Measurements from ENCODE around the gene PIEZO2.

Gene PIEZO2

DNA sequence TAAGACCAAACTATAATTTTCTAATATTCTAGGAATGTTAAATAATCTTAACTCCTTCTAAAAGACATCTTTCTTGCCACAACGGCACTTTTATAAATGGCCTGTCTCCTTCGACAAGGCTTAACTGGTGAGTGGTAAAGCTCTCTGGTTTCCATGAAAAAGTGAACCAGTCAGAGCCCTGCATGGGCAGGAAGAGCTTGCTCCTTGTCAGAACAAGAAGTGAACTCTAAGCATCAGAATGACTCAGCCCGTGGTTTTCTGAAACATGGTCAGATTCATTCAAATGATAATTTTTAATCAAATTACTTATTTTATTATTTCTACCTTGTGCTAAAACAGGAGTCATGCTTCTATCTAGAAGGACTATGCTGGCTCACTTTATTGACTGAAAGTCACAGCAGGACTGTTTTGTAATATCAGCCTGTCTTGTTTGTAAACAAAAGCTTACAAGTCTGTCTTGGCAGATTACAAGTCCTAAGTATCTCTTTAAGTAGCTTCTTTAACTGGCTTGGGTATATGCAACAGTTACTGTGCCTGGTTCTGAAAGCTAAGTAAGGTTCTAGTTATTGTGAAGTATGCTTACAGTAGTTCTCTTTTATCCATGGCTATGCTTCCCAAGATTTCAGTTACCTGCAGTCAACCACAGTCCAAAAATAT lies 378.2 kb downstream of the PIEZO2 start:
- DNase-seq: no peak

GRCh38 chr18:10770264-10770663 lies 379.1 kb downstream of the PIEZO2 start:
- DNase-seq: no peak

GRCh38 chr18:10768221-10768620 lies 381.1 kb downstream of the PIEZO2 start:
- DNase-seq: no peak

DNA sequence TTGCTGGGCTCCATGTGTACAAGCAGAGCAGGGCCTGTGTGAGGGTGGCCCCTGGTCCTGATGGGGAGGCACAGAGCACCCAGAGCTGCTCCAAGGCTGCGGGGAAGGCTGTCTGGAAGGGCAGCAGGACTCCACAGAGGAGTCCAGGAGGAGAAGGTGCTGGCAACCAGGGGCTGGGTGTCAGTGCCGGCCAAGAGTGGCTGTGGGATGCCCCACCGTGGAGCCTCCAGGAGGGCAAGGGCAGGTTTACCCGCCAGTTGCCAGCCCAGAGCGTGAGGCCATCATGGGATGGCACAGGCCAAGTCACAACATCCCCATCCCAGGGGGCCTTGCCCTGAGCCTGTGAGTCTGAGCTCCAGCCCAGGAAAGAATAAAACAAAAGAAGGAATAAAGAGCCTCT lies 381.7 kb downstream of the PIEZO2 start:
- DNase-seq: no peak

DNA sequence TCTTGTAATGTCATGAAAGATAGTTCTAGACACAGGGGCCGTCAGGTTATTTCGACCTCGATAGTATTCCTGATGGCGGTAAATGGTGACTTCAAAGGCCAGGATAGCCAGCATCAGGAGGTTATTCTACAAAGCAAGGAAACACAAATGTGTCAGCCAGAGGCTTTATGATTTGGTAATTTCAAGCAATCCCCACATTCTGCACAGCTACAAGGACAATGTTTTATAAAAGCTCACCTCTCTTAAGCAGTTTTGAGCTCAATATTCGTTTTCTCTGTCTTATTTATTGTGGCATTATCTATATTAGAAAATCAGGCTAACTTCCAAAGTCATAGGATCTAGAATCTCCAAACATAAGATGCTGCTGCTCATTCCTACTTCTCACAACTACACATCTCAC lies 388.4 kb downstream of the PIEZO2 start:
- DNase-seq: no peak

DNA sequence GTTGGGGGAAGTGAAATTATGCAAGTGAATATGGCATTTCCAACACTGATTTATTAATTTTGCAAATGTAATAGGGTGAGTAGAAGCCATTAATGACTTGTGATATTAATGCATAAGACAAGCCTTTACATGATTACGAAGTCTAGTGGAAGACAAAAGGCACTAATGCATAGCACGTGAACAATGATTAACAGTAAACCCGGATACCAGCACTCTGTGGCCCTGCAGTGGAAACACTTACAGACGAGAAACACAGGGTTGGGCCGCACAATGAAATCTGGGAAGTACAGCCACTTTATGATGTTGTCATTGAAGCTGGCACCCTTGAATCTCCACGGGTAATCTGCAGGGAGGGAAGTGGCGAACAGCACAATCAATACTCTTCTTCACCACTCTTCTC lies 390.1 kb downstream of the PIEZO2 start:
- DNase-seq: no peak

DNA sequence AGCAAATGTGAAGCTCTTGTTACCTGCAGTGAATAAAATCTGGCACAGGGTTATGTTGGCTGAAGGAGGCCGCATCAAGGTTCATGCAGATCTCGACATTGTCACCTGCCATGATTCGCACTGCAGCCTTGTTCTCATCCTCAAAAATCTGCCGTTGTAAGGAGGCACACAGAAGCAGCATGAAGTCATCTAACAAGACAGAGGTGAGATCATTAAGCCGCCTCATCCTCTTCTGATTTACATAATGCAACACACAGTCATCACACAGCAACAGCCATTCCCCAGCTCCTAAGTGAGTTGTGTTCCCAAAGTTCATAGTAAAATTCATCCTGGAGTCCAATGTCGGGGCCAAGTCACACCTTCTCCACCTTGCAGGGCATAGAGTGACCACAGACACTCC lies 391.4 kb downstream of the PIEZO2 start:
- no peak for DNase-seq

DNA sequence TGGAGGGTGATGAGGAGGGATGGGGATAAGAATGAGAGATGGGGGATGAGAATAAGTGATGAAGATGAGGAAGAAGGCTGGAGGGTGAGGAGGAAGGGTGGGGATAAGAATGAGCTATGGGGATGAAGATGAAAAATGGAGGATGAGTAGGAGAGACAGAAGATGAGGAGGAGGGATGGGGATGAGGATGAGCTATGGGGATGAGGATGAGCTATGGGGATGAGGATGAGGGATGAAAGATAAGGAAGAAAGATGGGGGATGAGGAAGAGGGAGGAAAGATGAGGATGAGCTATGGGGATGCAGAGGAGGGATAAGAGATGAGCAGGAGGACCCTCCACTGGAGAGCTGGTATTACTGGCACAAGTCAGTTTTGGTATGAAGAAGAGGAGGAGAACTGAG lies 392.0 kb downstream of the PIEZO2 start:
- no peak for DNase-seq

GRCh38 chr18:10755855-10756254 lies 393.5 kb downstream of the PIEZO2 start:
- DNase-seq: no peak

GRCh38 chr18:10754128-10754527 lies 395.2 kb downstream of the PIEZO2 start:
- DNase-seq: no peak

DNA sequence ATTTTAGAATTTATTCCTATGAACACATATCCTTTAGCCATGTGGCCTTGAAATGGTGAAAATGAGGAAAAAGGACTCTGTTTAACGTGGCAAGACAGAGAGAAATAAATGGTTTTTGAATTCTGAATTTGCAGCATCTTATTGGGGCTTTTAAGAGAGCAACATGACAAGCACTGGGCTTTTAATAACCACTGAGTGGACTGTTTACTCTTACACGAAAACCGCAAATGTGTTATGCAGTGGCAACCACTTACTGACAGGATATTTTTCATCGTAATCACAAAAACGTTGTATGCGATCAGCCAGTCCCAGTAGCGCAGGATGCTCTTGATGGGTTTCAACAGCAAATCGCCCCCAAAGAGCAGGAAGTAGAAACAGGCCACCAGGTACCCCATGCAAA lies 397.0 kb downstream of the PIEZO2 start:
- DNase-seq: no peak

DNA sequence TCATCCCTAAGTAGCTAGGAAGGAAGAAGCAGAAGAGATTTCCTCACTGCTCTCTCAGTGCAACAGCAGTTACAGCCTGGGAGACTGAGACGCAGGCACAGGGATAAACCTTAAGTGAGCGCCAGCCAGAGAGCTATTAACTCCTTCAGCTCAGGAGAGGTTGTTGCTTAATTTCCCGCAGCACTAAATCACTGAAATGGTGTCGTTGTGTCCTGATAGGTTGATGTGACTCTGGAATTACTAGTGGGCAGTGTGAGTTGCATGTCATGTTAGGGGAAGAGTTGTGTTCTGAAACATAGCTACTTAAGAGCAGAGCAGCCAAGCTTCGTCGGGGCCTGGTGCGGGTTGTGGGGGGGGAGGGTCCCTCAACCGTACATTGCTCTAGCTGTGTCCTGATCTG lies 397.7 kb downstream of the PIEZO2 start:
- DNase-seq: no peak

DNA sequence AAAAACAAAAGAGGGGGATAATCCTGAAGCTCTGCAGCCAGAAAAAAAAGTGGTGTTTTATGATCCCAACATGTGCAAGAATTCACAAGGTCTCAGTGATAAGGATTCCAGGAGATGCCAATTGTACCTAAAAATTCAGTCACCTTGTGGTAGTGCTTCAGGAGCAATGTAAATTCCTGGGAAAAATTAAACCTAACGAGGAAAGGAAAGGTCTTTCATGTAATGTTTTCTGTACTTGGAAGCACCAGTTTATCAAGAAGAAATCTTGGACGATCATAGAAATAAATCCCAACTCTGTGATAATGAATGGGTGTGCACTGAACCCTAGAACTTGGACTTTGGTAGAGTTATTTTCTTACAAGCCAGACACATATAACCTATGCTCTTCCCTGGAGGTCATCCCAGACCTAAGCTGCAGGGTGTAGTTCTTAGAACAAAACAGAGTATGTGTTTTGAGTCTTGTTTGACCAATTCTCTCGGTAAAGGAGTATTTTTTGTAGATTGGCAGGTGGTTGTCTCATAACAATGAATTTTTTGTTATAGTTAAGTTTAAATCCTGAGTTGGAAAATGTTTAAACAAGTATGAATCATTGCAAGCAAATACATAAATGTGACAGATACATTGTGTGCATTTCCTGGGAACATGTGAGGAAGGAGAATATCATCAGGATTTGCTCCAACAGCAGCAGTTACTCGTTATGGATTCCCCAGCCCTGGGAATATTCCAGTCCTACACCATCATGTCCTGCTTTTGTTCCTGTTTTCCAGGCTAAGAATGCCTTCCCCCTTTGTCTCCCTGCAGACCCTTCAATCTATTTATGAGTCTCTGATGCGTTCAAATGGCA lies 399.0 kb downstream of the PIEZO2 start:
- no peak for DNase-seq

GRCh38 chr18:10748641-10749040 lies 400.7 kb downstream of the PIEZO2 start:
- DNase-seq: no peak

DNA sequence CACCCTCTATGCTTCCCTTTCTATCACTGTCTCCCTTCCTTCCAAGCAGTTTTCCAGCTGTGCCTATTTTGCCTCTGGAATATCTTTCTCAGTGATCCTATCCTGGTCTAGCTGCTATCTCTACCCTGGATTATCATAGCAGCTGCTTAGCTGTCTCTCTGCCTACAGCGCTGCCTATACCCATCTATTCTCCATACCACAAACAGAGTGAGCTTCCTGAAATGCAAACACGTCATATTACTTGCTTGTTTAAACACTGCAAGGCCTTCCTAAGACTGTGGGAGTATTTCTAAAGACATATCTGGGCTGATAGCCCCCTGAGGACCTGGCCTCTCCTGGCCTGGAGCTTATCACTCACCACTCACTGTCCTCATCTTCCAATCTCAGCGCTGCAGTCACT lies 403.4 kb downstream of the PIEZO2 start:
- DNase-seq: no peak

DNA sequence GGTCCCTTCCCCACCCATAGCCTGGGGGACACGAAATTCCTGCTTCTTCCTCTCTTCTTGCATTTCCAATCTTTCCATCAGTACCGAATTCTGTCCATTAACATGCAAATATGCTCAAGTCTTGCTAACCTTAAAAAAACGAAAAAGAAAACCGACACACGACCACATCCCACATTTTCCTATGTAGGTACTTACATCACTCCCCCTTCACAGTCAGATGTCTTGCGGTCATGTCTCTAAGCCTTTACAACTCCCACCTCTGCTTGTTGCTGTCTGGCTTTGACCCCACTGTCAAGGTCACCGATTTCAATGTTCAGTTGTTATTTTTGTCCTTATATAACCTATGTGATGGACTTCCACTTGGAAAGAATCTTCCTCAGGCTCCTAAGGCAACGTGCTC lies 404.1 kb downstream of the PIEZO2 start:
- DNase-seq: no peak

DNA sequence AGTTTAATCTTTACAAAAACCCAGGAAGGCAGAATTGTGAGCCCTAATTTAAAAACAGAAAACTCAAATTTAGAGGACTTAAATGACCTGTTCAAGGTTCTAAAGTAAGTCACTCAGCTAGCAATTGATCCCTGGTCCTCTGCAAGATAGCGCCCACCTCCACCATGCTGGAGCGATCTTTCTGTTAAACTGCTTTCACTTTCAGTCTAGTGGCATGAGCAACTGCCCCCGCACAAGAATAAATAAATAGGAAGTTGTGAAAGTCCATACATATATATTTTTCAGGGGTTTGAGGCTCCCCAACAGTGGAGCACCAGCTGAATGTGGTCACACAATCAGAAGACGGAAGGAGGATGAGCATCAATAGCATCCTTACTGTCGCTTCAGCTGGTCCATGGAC lies 405.6 kb downstream of the PIEZO2 start:
- no peak for DNase-seq

GRCh38 chr18:10739152-10739551 lies 410.2 kb downstream of the PIEZO2 start:
- no peak for DNase-seq

GRCh38 chr18:10736984-10737383 lies 412.4 kb downstream of the PIEZO2 start:
- DNase-seq: no peak

- no peak for DNase-seq
Observed at GRCh38 chr18:10732990-10733389, 416.4 kb downstream of the PIEZO2 start.

- DNase-seq: no peak
Observed at GRCh38 chr18:10727477-10727876, 421.9 kb downstream of the PIEZO2 start.

GRCh38 chr18:10726198-10727068 lies 422.9 kb downstream of the PIEZO2 start:
- no peak for DNase-seq

GRCh38 chr18:10724666-10725065 lies 424.7 kb downstream of the PIEZO2 start:
- DNase-seq: no peak

GRCh38 chr18:10723496-10723895 lies 425.9 kb downstream of the PIEZO2 start:
- DNase-seq: no peak

Data from NCI-H82 (cell line).